GM18502 (cell line): ENCODE results near the gene VAV3.
"Not testable (repeated sequence)": the region's sequence is repeated elsewhere in the genome, so short reads cannot be mapped to it uniquely, and the experiment has no call there.

Experiments
- ATAC-seq: cut with Tn5 transposase; IDR thresholded peaks from one replicate; pipeline ENCODE4 v1.9.1; 2021; ENCODE audit warnings: mild to moderate bottlenecking; ENCODE audit not compliant: unreplicated experiment, poor library complexity

Gene VAV3

GRCh38 chr1:107766533-107766932 is 198.4 kb downstream of the VAV3 start:
- no peak for ATAC-seq

GRCh38 chr1:107762751-107763390 is 202.1 kb downstream of the VAV3 start:
- ATAC-seq = no peak

GRCh38 chr1:107760065-107760464 is 204.9 kb downstream of the VAV3 start:
- no peak for ATAC-seq

- ATAC-seq = no peak
Observed at GRCh38 chr1:107750364-107750959, 214.5 kb downstream of the VAV3 start.

GRCh38 chr1:107748531-107748930 is 216.4 kb downstream of the VAV3 start:
- ATAC-seq = no peak

GRCh38 chr1:107741242-107741641 is 223.7 kb downstream of the VAV3 start:
- no peak for ATAC-seq

- no peak for ATAC-seq
Observed at GRCh38 chr1:107740579-107740978, 224.4 kb downstream of the VAV3 start.

- no peak for ATAC-seq
Observed at GRCh38 chr1:107739651-107740050, 225.3 kb downstream of the VAV3 start.

GRCh38 chr1:107739201-107739600 is 225.8 kb downstream of the VAV3 start:
- no peak for ATAC-seq

- ATAC-seq = not testable (repeated sequence)
Observed at GRCh38 chr1:107733401-107733800, 231.6 kb downstream of the VAV3 start.

- no peak for ATAC-seq
Observed at GRCh38 chr1:107727866-107728265, 237.1 kb downstream of the VAV3 start.

- ATAC-seq = no peak
Observed at GRCh38 chr1:107726860-107727259, 238.1 kb downstream of the VAV3 start.

GRCh38 chr1:107724648-107725047 is 240.3 kb downstream of the VAV3 start:
- ATAC-seq = no peak

- ATAC-seq = not testable (repeated sequence)
Observed at GRCh38 chr1:107720210-107720609, 244.8 kb downstream of the VAV3 start.

- no peak for ATAC-seq
Observed at GRCh38 chr1:107710005-107710404, 255.0 kb downstream of the VAV3 start.

- ATAC-seq = no peak
Observed at GRCh38 chr1:107707111-107707510, 257.9 kb downstream of the VAV3 start.

GRCh38 chr1:107706182-107706581 is 258.8 kb downstream of the VAV3 start:
- ATAC-seq = no peak

- ATAC-seq = no peak
Observed at GRCh38 chr1:107704911-107705310, 260.1 kb downstream of the VAV3 start.

- no peak for ATAC-seq
Observed at GRCh38 chr1:107702946-107703571, 261.9 kb downstream of the VAV3 start.

- ATAC-seq = not testable (repeated sequence)
Observed at GRCh38 chr1:107700651-107701050, 264.3 kb downstream of the VAV3 start.

- no peak for ATAC-seq
Observed at GRCh38 chr1:107698161-107698560, 266.8 kb downstream of the VAV3 start.

GRCh38 chr1:107695341-107695740 is 269.6 kb downstream of the VAV3 start:
- ATAC-seq = no peak
